T-helper 22 cell (primary cell): ENCODE measurements around the gene TECRL.

Source experiments
- DNase-seq: peaks from one replicate; pipeline ENCODE4 v3.0.0-alpha.2; 2020; ENCODE audit warnings: low read depth

TECRL gene

DNA sequence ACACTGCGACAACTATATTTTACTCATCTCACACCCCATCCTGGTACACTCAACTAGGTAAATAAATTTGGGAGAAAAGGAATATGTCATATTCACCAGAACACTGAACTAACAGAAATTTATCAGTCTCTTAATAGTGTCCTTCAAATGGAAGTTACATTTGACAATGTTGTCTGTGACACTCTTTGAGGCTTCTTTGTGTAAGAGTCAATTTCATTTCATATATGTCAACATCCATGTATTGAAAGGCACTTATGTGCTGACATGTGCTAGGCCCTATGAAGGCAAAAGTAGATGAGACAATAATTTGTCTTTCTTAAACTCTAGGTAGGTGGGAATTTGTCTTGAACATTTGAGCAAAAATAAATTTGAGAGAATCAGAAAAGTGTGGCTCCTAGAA is 82.0 kb downstream of the TECRL start:
- DNase-seq: no peak

DNA sequence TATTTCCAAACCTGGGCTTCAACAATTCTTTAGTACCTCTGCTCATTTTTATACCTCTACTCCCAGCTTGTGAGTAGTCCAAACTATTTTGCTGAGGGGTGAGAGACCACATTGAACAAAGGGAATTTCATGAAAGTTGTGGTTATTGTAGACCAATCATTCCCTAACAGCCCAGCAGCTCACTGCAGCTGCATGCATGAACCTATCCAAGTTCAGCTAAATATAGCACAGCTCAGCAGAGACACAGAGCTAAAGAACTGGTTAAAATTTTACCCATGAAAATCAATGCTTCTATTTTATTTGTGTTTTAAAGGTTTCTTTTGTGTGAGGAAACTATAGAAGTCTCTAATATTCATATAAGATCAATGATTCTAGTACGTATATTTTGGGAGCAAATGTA is 82.7 kb downstream of the TECRL start:
- no peak for DNase-seq

DNA sequence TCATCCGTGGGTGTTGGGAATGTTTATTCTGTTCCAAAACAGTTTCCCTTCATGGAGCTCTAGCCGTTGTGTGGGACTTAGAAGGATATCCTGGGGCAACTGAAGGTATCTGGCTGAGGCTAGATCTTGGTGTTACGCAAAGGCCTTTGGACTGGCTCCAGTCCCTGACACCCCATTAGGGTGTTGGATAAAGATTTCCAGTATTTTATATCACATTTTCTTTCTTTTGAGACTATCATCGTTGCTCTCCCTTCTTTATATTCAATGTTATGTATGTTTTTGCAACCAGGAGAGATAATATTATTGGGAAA is 103.0 kb downstream of the TECRL start:
- DNase-seq: no peak

DNA sequence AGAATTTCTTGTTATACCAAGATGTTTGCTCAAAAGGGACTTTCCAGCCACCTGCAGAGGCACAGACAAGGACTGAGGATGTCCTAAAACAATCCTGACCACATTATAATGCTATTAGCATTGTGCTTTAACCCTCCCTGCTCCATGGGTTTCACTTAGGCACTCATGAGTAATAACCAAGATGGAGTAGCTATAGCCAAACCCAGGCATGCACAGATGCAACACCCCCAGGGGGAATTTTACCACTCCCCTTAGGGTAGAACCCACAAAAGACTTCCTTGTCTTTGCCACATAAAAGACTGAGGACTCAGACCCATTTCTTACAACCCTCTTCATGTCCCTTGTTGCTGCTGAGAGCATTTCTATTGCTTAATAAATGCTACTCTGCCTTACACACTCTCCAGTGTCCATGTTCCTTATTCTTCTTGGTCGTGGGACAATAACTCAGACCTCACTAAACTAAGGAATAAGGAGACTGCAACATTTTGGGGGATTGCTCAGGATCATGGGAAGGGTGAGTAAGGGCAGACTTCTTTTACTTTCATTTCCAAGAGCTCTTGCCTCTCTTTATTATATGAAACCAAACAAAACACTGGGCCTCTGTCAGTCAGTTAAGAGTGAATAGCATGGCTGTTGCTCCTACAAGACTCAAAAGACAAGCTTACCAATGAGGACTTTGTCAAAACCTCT is 103.5 kb downstream of the TECRL start:
- DNase-seq: no peak

DNA sequence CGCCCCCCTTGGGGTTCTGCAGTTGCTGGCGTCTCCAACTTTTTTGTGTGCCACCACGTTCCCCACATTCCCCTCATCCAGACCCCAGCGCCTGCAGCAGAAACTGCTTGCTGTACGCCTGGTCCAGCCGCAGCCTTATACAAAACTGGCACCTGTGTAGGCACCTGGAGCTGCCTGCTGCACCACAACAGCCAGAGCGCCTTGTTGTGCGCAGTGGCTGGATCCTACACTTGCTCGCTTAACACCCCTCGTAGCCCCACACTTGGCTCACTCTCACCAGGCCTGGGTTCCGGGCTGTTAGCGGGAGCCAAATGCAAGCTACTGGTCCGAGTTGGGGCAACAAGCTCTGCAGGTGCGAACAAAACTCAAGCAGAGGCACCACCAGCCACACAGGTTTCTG is 136.8 kb downstream of the TECRL start:
- DNase-seq: no peak

DNA sequence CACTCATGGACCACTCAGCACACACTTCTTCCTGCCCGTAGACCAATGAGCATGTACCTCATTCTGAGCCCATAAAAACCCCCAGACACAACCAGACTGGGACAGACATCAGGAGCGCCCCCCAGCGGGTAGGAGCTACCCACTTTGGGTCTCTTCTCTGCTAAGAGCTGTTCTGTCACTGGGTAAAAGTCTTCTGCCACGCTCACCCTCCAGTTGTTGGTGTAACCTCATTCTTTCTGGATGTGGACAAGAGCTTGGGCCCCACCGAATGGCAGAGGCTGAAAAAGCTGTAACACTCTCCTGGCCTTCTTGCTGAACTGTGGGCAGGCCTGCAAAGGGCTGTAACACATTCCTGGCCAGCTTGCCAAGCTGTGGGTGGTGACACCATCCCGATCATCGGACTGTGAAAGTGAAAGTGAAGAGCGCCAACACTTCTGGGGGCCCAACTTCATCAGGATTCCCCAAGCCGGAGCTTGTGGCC is 137.6 kb downstream of the TECRL start:
- DNase-seq: no peak

DNA sequence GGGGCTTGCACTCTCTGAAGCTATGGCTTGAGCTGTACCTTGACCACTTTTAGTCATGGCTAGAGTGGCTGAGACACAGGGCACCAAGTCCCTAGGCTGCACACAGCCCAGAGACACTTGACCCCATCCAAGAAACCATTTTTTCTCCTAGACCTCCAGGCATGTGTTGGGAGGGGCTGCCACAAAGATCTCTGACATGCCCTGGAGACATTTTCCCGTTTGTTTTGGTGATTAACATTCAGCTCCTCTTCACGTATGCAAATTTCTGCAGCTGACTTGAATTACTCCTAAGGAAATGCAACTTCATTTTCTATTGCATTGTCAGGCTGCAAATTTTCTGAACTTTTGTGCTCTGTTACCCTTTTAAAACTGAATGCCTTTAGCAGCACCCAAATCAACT is 142.6 kb downstream of the TECRL start:
- no peak for DNase-seq

DNA sequence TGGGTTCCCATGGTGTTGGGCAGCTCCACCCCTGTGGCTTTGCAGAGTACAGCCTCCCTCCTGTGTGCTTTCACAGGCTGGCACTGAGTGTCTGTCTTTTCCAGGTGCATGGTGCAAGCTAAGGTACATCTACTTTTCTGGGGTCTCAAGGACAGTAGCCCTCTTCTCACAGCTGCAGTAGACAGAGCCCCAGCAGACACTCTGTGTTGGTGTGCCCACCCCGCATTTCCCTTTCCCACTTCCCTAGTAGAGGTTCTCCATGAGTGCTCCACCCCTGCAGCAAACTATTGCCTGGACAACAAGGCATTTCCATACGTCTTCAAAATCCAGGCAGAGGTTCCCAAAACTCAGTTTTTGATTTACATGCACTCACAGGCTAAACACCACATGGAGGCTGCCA is 143.0 kb downstream of the TECRL start:
- no peak for DNase-seq

DNA sequence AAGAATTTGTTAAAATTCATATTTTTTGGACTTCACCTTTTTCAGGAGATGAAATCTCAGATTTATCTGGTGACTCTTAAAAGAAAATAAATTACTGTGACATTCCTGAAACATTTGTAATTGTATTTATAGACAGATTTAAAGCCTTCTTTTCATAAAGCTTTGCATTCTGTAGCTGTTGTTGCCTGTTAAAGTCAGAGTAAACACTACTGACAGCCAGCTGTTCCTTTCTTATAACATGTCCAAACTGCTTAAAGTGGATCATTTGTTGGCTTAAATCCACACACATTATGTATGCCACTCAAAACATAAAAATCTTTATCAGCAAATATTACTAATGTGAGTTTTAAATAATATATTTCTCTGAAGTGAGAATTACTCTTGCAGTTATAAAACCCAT is 157.5 kb downstream of the TECRL start:
- DNase-seq: no peak

DNA sequence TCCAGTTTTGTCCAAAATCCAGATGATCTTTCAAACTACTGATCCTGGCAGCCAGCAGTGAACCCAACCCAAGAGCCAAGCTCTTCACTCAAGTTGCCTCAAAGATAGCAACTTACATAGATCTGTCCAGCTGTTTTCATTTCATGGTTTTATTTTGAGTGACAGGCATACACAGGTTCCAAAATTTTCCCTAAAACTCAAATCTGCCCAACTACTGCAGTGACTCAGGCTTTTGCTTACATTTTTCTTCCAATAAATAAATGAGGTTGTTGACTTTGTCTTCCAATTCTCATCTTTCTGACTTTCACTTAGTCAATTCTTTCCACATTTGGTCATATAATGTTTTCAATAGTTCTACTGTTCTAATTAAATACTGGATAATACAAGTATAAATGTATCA is 158.8 kb downstream of the TECRL start:
- DNase-seq: no peak

DNA sequence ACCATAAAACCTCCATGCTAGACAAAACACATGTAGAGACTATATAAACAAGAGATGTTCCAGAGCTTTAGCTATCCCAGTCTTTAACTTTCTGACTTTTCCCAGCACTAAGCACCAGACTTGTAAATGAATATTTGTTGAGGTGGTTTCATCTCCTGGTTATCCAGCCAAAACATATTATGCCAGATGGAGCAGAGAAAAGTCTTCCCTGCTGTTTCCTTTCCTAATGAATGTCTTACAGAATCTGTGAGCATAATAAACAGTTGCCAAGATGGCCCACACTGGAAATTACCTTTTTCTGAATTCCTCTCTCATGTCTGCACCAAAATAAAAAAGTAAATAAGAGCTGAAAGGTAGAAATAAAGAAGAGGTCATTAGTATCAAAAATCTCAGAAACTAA is 159.2 kb downstream of the TECRL start:
- no peak for DNase-seq

DNA sequence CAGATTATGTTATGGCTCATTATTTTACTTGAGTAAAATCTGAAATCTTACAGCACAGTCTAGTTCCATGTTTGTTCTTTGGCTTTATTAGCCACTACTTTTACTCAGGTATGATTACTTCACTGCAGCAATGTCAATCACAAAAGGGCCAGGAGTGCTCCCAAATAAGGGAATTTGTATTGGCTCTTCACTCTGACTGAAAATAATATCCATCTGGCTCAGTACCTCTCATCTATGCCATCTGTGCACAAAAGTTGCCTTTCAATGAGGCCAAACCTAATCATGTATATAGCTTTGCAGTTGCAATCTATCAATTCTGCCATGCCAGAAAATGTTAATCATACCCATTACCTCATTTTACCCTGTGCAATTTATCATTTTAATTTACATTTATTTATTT is 161.1 kb downstream of the TECRL start:
- DNase-seq: no peak

DNA sequence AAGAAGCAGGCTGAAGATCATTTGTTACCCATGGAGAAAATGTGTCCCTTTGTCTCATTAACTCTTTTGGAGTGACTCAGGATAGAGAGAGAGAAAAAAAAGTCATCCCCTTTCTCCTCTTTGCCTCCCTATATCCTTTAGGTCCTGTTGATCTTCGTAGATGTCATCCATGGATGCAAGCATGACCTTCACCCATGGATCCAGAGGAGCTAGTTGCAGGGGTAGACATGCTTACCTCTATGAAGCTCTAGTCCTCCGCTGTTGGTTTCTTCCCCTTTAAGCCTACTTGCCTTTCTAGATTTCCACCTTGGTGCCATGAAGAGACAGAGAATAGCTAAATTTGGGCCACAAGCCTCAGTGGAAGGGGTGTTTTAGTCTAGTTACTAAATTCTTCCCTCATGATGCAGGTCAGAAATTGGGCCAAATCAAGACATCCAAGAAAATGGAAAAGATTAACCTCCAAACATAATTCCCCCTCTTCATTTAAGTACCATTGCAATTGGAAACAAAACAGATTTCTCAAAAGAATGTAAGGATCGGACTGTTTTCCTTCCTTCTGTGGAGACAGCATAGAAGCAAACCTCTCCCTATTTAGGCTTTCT is 178.4 kb downstream of the TECRL start:
- no peak for DNase-seq
